NCI-H2171 (cell line): Measurements from ENCODE around the gene RFTN2.
"Not testable (repeated sequence)": the region's sequence is repeated elsewhere in the genome, so short reads cannot be mapped to it uniquely, and the experiment has no call there.

Experiments used
- DNase-seq: peaks from one replicate; lab custom pipeline; 2025; lab: John Stamatoyannopoulos, UW

Gene RFTN2

DNA sequence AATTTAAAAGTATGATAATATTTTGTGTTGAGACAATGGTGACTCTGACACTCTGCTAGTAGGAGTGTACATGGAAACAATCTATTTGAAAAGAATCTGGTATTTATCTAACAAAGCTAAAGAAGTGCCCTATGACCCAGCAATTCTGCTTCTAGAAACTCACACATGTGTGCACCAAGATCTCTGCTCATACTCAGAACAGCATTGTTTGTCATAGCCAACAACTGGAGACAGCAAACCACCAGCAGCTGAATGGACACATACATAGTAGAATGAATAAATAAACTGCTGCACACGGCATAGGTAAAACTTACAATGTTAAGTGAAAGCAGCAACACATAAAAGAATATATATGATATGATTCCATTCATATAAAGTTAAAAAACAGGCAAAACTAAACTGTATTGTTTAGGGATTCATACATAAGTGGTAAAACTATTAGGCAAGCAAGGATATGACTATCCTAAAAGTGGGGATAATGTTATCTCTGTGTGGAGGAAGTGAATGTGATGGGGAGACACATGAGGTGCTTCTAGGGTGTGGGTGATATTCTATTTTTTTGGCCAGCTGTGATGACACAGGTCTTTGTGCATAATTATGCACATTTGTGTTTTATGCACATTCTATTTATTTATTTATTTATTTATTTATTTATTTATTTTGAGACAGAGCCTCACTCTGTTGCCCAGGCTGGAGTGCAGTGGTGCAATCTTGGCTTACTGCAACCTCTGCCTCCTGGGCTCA is 71.1 kb downstream of the RFTN2 start:
- no peak for DNase-seq

DNA sequence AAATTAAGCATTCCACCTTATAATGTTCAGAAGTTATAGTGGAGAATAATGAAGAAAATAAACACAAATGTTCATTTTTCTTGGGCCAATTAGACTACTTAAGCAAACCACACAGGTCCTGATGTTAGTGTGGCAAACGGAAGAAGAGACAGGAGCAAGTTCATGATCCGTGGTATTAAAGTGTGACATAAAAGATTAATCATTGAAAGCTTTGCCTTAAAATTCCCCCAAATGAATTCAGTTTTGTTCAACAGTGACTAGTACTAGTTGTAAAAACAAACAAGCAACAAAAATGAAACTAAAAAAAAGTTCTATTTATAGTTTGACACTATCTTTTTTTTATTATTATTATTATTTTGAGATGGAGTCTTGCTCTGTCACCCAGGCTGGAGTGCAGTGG is 73.7 kb downstream of the RFTN2 start:
- no peak for DNase-seq

DNA sequence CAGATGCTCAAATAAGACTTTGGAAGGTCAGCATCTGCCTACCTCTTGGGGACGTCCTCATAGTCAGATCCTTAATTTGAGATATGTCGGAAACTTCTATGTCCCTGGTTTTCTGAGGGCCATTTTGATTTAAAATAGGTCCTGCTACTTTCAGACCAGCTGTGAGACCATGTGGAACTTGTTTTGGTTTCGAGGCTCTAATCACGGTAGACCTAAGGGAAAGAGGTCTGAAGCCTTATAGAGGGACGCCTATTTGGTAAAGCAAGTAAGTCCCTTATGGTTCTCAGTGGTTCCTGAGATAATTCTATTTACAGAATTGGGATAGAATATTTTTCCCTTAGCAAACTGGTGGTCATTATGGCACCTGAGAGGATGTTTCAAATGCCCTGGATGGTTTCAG is 75.1 kb downstream of the RFTN2 start:
- DNase-seq = no peak

DNA sequence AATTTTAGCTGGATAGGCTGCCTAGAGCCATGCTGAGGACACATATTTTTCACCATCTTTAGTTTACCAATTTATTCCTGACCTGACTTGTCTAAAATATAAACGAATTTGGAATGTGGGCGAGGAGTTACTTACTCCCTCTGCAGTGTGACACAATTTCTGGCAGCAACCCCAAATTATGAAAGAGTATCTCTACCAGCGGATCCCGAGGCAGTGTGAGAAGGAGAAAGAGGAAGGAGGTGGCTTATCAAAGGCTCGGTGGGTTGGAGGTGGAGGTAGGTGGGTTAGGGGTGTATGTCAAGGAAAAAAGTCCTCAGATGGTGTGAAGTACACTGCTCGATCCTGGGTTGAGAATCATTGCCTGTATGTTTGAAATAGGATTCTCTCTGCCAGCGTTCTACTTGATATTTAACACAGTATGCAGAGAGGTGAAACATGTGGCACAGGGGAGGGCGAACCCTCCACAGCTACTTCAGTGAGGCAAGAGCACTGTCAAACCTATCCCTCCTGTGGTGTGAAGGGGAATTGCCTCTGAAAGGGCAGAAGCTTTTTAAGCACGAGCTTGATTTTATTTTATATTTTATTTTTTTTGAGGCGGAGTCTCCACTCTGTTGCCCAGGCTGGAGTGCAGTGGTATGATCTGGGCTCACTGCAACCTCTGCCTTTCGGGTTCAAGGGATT is 76.0 kb downstream of the RFTN2 start:
- DNase-seq = peak; percentile 47

DNA sequence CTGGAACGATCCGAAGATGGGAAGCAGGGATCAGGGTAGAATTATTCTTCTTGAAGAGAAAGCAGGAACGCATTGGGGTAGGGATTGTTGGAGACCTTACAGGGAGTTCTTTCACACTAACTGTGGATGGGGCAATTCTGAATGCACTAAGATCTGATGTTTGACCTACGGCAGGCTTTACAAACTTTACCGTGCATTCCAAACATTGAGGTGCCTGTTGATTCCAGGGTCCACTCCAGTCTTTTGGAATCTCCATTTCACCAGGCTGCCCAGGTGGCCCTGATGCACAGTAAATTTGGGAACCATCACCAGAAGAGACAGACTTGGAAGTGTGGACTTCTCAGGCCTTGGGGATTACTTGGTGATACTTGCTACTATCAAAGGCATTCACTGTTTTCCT is 76.9 kb downstream of the RFTN2 start:
- no peak for DNase-seq

DNA sequence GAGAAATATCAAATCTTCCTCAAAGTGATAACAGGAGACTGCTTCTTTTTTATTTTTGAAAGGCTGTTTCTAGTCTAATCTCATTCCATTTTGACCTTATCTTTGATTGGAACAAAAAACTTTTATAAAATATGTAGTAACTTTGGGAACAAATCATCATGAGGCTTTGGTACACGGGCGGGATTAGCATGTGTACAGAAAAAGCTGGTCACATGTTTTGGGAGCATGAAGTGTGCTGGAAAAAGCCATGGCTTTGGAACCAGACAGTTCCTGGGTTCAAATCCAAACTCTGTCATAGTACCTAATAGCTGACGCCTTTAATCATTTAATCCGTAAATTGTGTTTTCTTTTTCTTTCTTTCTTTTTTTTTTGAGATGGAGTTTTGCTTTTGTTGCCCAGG is 78.2 kb downstream of the RFTN2 start:
- DNase-seq = no peak

DNA sequence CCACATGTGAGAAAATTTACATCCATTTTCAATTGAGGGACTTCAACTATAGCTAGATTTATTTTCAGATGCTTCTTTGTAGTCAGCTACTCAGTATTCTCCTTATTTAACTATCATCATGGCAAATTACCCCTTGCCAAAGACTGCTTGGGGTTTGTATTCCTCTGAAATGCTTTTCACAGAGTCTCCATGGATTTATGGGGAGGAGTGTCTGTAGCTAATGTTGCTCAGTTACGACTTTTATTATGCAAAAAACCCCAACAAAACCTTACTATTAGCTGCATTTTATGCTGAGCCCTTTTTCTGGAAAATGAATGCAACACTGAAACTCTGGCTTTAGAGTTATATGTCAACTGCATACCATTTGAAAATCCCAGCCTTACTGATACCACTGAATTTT is 78.6 kb downstream of the RFTN2 start:
- no peak for DNase-seq

DNA sequence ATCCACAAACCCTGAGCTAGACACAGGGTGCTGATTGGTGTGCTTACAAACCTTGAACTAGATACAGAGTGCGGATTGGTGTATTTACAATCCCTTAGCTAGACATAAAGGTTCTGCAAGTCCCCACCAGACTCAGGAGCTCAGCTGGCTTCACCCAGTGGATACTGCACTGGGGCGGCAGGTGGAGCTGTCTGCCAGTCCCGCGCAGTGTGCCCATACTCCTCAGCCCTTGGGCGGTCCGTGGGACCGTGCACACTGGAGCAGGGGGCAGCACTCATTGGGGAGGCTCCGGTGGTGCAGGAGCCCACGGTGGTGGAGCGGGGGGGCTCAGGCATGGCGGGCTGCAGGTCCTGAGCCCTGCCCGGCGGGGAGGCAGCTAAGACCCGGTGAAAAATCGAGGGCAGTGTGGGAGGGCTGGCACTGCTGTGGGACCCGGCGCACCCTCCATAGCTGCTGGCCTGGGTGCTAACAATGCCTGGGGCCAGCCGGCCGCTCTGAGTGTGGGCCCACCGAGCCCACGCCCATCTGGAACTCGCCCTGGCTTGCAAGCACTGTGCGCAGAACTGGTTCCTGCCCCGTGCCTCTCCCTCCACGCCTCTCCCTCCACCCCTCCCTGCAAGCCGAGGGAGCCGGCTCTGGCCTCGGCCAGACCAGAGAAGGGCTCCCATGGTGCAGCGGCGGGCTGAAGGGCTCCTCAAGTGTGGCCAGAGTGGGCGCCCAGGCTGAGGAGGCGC is 83.9 kb downstream of the RFTN2 start:
- no peak for DNase-seq

DNA sequence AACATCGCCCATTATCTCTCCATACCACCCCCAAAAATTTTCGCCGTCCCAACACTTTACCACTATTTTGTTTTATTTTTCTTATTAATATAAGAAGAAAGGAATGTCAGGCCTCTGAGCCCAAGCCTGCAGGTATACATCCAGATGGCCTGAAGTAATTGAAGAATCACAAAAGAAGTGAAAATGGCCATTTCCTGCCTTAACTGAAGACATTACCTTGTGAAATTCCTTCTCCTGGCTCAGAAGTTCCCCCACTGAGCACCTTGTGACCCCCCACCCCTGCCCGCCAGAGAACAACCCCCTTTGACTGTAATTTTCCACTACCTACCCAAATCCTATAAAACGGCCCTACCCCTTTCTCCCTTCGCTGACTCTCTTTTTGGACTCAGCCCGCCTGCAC is 88.1 kb downstream of the RFTN2 start:
- DNase-seq = not testable (repeated sequence)

DNA sequence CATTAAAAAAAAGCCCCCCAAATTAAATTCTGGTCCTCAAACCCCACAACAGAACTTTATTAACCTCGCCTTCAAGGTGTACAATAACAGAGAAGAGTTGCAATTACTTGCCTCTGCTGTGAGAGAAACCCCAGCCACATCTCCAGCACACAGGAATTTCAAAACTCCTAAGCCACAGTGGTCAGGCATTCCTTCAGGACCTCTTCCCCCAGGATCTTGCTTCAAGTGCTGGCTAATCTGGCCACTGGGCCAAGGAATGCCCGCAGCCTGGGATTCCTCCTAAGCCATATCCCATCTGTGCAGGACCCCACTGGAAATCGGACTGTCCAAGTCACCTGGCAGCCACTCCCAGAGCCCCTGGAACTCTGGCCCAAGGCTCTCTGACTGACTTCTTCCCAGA is 95.2 kb downstream of the RFTN2 start:
- DNase-seq = not testable (repeated sequence)

DNA sequence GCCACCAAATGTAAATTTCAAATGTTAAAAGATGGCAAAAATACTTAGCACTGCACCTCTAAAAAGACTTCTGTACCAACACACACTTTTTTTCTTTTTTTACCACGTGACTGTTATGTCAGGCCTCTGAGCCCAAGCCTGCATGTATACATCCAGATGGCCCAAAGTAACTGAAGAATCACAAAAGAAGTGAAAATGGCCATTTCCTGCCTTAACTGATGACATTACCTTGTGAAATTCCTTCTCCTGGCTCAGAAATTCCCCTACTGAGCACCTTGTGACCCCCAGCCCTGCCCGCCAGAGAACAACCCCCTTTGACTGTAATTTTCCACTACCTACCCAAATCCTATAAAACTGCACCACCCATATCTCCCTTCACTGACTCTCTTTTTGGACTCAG is 97.1 kb downstream of the RFTN2 start:
- not testable (repeated sequence) for DNase-seq

DNA sequence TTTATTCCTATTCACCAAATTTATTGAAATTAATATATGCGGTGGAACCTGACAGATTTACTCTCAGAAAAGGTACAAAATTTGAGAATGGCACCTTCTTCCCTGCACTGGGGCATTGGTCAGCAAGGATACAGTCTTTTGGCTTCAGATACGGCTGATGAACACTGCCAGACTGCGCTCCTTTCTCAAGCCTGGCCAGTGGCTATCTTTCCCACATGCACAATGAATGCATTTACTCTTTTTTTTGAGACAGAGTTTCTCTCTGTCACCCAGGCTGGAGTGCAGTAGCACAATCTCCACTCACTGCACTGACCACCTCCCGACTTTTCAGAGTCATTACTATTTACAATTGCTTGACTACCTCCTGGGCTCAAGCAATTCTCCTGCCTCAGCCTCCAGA is 97.9 kb downstream of the RFTN2 start:
- no peak for DNase-seq

DNA sequence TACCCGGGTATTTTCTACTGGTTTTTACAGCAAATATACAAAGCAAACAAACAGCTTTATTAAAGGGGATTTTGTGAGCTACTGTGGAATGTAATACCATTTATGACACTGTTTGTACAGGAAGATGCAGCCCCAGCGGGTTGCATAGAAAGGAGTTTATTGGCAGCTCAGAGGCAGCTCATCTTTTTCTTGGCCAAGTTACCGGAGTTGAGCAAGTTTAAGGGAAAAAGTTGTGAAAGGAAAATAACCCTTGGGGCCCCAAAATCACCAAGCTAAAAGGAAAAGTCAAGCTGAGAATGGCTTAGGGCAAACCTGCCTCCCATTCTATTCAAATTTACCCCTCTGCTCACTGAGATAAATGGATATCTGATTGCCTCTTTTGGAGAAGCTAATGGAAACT is 98.8 kb downstream of the RFTN2 start:
- DNase-seq = no peak

DNA sequence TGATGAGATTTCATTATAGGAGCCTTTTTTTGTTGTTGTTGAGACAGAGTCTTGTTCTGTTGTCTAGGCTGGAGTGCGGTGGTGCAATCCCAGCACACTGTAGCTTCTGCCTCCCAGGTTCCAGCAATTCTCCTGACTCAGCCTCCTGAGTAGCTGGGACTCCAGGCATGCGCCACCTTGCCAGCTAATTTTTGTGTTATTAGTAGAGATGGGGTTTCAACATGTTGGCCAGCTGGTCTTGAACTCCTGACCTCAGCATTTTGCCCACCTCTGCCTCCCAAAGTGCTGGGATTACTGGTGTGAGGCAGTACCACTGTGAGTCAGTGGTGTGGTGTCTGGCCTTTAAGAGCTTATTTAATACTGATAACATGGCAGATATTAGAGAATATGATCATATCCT is 99.4 kb downstream of the RFTN2 start:
- no peak for DNase-seq

DNA sequence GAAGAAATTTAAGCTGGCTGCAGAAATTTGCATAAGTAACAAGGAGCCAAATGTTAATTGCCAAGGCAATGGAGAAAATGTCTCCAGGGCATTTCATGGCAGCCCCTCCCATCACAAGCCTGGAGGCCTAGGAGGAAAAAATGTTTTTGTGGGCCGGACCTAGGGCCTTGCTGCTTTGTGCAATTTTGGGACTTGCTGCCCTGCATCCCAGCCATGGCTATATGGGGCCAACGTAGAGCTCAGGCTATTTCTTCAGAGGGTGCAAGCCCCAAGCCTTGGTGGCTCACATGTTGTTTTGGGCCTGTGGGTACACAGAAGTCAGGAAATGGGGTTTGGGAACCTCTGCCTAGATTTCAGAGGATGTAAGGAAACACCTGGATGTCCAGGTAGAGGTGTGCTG is 101.8 kb downstream of the RFTN2 start:
- DNase-seq = no peak

DNA sequence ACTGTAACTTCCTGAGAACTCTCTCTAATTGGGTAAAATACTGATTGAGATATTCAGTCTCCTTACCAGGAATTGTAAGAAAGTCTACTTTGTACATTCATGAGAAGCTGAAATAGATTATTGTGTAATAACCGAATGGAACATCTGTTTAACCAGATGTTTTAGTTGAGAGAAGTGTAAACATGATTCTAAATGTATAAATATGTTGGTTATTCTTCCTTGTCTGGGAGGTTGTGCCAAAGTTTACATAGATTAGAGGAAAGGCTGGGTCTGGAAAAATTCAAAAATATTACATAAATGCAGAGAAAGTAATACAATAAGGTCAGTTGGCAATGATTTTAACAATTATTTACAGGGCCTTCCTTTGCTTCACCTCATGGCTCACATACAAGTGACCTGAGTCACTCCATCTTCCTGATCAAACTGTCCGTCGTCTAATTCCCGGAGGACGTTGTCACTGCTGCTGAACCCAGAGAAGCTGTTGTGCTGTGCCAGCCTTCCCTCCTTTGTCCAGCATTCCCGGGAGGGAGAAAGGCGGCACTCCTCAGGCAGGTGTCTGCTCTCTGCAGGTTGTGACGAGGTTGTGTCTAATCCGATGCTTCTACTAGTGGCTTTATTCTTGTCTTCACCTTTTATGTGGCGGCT is 103.6 kb downstream of the RFTN2 start:
- peak; percentile 3 for DNase-seq

DNA sequence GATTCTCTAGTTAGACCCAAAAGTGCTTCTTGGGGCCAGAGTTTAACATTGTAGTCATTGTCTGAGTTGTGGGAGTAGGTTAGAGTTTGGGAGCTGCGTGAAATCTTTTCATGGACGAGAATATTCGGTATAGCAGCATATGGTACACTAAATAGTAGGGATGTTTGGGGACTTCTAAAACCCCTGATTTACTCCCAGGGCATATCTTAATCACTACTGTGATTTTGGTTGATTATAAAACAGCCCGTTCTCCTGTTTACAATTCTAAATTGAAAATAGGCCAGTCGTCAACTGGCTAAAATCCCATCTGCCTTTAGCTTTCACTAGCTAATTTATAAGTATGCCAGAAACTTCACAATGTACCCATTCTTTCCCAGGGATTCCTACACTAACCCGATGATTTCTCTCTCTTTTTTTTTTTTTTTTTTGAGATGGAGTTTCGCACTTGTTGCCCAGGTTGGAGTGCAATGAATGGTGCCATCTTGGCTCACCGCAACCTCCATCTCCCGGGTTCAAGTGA is 115.2 kb downstream of the RFTN2 start:
- no peak for DNase-seq

DNA sequence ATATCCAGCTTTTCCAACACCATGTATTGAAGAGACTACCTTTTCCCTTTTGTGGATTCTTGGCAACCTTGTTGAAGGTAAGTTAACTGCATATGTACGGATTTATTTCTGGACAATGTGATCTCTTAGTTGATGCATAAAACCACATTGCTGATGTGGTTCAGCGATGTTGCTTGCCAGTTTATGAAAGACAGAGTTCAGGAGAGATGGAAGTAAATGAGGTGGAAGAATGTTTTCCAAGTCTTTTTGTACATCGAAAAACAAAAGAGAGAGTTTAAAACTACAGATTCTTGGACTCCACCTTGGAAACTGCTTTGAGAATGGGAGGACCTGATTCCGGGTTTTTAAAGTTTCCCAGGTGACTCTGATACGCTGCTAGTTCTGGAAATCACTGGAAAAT is 115.7 kb downstream of the RFTN2 start:
- no peak for DNase-seq

DNA sequence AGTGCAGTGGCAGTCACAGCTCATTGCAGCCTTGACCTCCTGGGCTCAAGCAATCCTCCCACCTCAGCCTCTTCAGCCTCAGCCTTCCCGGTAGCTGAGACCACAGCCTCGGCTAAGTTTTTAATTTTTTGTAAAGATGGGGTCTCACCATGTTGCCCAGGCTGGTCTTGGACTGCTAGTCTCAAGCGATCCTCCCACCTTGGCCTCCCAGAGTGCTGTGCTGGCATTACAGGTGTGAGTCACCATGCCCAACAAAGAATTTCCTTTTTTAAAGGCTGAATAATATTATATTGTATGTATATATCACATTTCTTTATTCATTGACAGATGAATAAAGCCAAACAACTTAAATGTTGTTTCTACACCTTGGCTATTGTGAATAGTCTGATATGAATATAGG is 117.0 kb downstream of the RFTN2 start:
- no peak for DNase-seq

DNA sequence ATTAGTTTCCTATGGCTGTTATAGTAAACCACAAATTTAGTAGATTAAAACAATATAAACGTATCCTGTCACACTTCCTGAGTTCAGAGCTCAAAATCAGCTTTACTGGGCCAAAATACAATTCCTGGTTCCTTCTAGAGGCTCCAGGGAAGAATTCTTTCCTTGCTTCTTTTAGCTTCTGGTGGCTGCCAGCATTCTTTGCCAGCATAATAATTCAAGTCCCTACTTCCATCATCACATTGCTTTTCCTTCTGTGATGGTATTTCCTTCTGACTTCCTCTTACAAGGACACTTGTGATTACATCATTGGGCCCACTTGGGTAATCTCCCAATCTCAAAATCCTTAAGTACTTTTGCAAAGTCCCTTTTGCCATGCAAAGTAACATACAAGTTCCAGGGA is 118.9 kb downstream of the RFTN2 start:
- no peak for DNase-seq

DNA sequence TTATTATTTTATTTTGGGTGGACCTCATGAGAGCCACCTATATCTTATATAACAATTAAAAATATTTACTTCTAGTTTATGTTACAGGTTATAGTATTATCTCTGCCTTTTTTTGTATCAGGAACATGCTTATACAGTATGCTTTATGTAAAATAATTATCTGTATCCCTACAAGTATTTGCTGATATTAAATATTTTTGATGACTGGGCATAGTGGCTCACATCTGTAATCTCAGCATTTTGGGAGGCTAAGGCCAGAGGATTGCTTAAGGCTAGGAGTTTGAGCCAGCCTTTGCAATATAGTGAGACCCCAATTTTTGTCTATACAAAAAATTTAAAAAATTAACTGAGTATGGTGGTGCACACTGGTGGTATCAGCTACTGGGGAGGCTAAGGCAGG is 119.9 kb downstream of the RFTN2 start:
- no peak for DNase-seq

DNA sequence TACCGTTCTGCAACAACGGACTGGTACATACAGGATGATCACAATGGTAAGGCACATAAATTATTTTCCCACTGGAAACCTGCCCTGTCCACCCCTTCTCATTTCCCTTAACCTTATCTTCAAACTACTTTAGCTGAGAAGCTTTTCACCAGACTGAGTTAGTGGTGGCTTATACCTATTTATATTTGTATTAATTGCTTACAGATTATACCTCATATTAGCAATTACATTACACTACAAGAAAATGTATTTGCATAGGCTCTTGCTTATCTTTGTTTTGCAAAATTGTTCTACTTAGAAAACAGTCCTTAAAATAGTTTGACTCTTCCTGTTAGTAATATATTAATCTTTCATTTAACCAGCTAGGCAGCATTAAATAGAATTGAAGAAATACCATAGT is 124.1 kb downstream of the RFTN2 start:
- not testable (repeated sequence) for DNase-seq

DNA sequence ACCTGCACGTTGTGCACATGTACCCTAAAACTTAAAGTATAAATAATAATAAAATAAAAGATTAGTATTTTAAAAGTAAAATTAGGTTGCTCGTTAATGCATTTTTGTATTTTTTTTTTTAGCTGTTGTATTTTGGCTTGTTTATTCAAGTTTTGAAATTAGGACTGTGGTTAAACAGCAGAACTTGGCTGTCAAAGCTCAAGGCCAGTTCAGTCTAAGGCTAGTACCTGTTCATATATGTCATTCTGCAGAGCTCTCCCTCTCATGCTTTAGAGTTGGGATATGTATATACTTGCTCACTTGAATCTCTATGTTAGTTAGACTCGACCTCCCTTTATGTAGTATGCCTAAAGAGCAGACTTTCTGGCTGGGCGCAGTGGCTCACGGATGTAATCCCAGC is 126.8 kb downstream of the RFTN2 start:
- no peak for DNase-seq
